ENCODE data around the gene LTBR.

LTBR gene

GRCh38 chr12:6369916-6370575 is 13.9 kb upstream of the LTBR start:
- no peak for DNase-seq

GRCh38 chr12:6370576-6370935 is 13.4 kb upstream of the LTBR start:
- DNase-seq = no peak

GRCh38 chr12:6370994-6371754 is 12.8 kb upstream of the LTBR start:
- peak; percentile 45 for DNase-seq

GRCh38 chr12:6372403-6373003 is 11.5 kb upstream of the LTBR start:
- DNase-seq = no peak

GRCh38 chr12:6373022-6373787 is 10.8 kb upstream of the LTBR start:
- DNase-seq = no peak

GRCh38 chr12:6374028-6374785 is 9.8 kb upstream of the LTBR start:
- DNase-seq = no peak

- DNase-seq = no peak
Measured at GRCh38 chr12:6374786-6375160, 9.2 kb upstream of the LTBR start.

GRCh38 chr12:6375269-6376078 is 8.5 kb upstream of the LTBR start, which contains the start of gene SCNN1A:
Gene SCNN1A (minus strand): TSS chr12:6375563. CDS start chr12:6374783, 780 bp downstream.
- no peak for DNase-seq

- DNase-seq = no peak
Measured at GRCh38 chr12:6376079-6376869, 7.7 kb upstream of the LTBR start.

- no peak for DNase-seq
Measured at GRCh38 chr12:6376870-6377666, 6.9 kb upstream of the LTBR start.

GRCh38 chr12:6377667-6377994 is 6.3 kb upstream of the LTBR start:
- DNase-seq = no peak

- DNase-seq = no peak
Measured at GRCh38 chr12:6378709-6379472, 5.1 kb upstream of the LTBR start.

GRCh38 chr12:6380141-6381121 is 3.5 kb upstream of the LTBR start:
- DNase-seq = no peak

GRCh38 chr12:6382371-6382770 is 1.6 kb upstream of the LTBR start:
- no peak for DNase-seq

- DNase-seq = no peak
Measured at GRCh38 chr12:6382982-6383381, 980 bp upstream of the LTBR start.

- no peak for DNase-seq
Measured at GRCh38 chr12:6384499-6385436, 806 bp downstream of the LTBR start.

- no peak for DNase-seq
Measured at GRCh38 chr12:6386038-6386437, 2.1 kb downstream of the LTBR start.

Data from NCI-H2227 treated with DMSO at 0.1 percent for 48 hours (cell line).